H1 (cell line): ENCODE results near the gene DLGAP5. TPM values are rescaled to one million over a fixed set of nuclear protein-coding genes. Genes with fewer than 3 reads are reported as not detected.

Source experiments
- CTCF ChIA-PET: fragments of 300-600 bp; sonication (Branson Sonifier 250); formaldehyde crosslinking; loops from one replicate; lab custom pipeline; 2021; ENCODE audit not compliant: partially characterized antibody; lab: Charles Lee
- POLR2A ChIA-PET: fragments of 300-600 bp; sonication (Branson Sonifier 250); formaldehyde crosslinking; loops from one replicate; lab custom pipeline; 2021; ENCODE audit warnings: inconsistent platforms; ENCODE audit not compliant: partially characterized antibody; lab: Charles Lee
- DNase-seq, 2 experiments: peaks; one replicate each; pipeline versions ENCODE4 v3.0.0 to v3.0.0-alpha.2; 2010 to 2022; ENCODE audit warnings: low spot score in 2 of 2, low read depth in 1 of 2, mixed read lengths in 1 of 2
- FAIRE-seq: peaks from 2 replicates; lab custom pipeline; 2011; peaks lifted over from hg19 to GRCh38; lab: Jason Lieb, UNC
- H2AFZ ChIP-seq: 2 replicates; pipeline ENCODE4 v1.8.1; 2012; ENCODE audit warnings: low read length, inconsistent platforms
- H2AK5ac ChIP-seq: 2 replicates; pipeline ENCODE4 v1.6.1; 2013; ENCODE audit warnings: low read depth, low read length
- H2BK120ac ChIP-seq: replicated peaks from 2 replicates; pipeline ENCODE3; 2013; ENCODE audit warnings: low read depth, low read length, inconsistent platforms
- H2BK12ac ChIP-seq: 2 replicates; pipeline ENCODE4 v1.6.1; 2013; ENCODE audit warnings: low read depth, low read length
- H2BK15ac ChIP-seq: 2 replicates; pipeline ENCODE4 v1.6.1; 2013; ENCODE audit warnings: low read length
- H2BK20ac ChIP-seq: 2 replicates; pipeline ENCODE4 v1.6.1; 2013; ENCODE audit warnings: low read length
- H2BK5ac ChIP-seq: 2 replicates; pipeline ENCODE4 v1.6.1; 2013; ENCODE audit warnings: low read depth, low read length
- H3K14ac ChIP-seq: 2 replicates; pipeline ENCODE4 v1.6.1; 2013; ENCODE audit warnings: inconsistent platforms; ENCODE audit not compliant: insufficient read length
- H3K18ac ChIP-seq: 2 replicates; pipeline ENCODE4 v1.6.1; 2013; ENCODE audit warnings: low read length; ENCODE audit errors: extremely low read depth
- H3K23ac ChIP-seq: 2 replicates; pipeline ENCODE4 v1.6.1; 2013; ENCODE audit warnings: inconsistent platforms; ENCODE audit not compliant: insufficient read length
- H3K23me2 ChIP-seq: 2 replicates; pipeline ENCODE4 v1.6.1; 2013; ENCODE audit warnings: low read depth, low read length
- H3K27ac ChIP-seq: 2 replicates; pipeline ENCODE4 v1.6.1; 2011; ENCODE audit warnings: low read depth, low read length, inconsistent platforms
- H3K27me3 ChIP-seq, 4 experiments: replicated peaks in 1 of 4; 1 replicate in 1 of 4; 2 replicates in 3 of 4; pipeline versions ENCODE4 v1.6.1 to v1.8.1; 2011 to 2013; ENCODE audit warnings: low read length in 3 of 4, mild to moderate bottlenecking in 3 of 4, inconsistent platforms in 2 of 4, mixed read lengths in 2 of 4, moderate library complexity in 1 of 4; ENCODE audit not compliant: control insufficient read depth in 3 of 4, insufficient read depth in 3 of 4; ENCODE audit errors: extremely low read depth in 1 of 4
- H3K36me3 ChIP-seq, 4 experiments: 2 replicates each; pipeline versions ENCODE4 v1.6.1 to v1.8.1; 2011 to 2013; ENCODE audit warnings: mild to moderate bottlenecking in 4 of 4, low read length in 3 of 4, moderate library complexity in 2 of 4, control low read depth in 1 of 4, inconsistent platforms in 1 of 4; ENCODE audit not compliant: insufficient read depth in 4 of 4, control insufficient read depth in 2 of 4
- H3K4ac ChIP-seq: replicated peaks from 2 replicates; pipeline ENCODE3; 2013; ENCODE audit warnings: low read length, low read depth, mixed read lengths, inconsistent platforms; ENCODE audit not compliant: insufficient read length
- H3K4me1 ChIP-seq, 4 experiments: replicated peaks in 1 of 4; 1 replicate in 1 of 4; 2 replicates in 3 of 4; pipeline versions ENCODE4 v1.6.1 to v1.8.1; 2011 to 2013; ENCODE audit warnings: low read length in 3 of 4, inconsistent platforms in 2 of 4, mixed read lengths in 1 of 4; ENCODE audit not compliant: insufficient read depth in 4 of 4, control insufficient read depth in 3 of 4
- H3K4me2 ChIP-seq, 2 experiments: 2 replicates each; pipeline versions ENCODE4 v1.6.1 to v1.8.1; 2011 to 2013; ENCODE audit warnings: low read depth in 2 of 2, low read length in 2 of 2, control low read depth in 1 of 2, inconsistent platforms in 1 of 2, mild to moderate bottlenecking in 1 of 2; ENCODE audit not compliant: insufficient read depth in 1 of 2
- H3K4me3 ChIP-seq, 4 experiments: fragments of 200-600, 300-600 bp in 1 of 4; sonication (generic), shearing (Covaris generic), sonication (Bioruptor Twin) in 1 of 4; 2 replicates each; pipeline versions ENCODE4 v1.5.1 to v1.8.1; 2011 to 2016; ENCODE audit warnings: low read length in 4 of 4, low read depth in 3 of 4, control low read depth in 2 of 4, inconsistent platforms in 2 of 4, mild to moderate bottlenecking in 2 of 4, mixed read lengths in 1 of 4, moderate library complexity in 1 of 4; ENCODE audit not compliant: insufficient read depth in 2 of 4; ENCODE audit errors: extremely low read depth in 1 of 4
- H3K56ac ChIP-seq: replicated peaks from 2 replicates; pipeline ENCODE3; 2013; ENCODE audit warnings: low read depth, mild to moderate bottlenecking, mixed read lengths, low read length, inconsistent platforms; ENCODE audit not compliant: insufficient read length
- H3K79me1 ChIP-seq: 2 replicates; pipeline ENCODE4 v1.6.1; 2013; ENCODE audit warnings: low read depth, low read length, control low read depth
- H3K79me2 ChIP-seq, 2 experiments: 2 replicates each; pipeline versions ENCODE4 v1.6.1 to v1.8.1; 2012 to 2013; ENCODE audit warnings: low read length in 2 of 2, mild to moderate bottlenecking in 2 of 2, inconsistent platforms in 1 of 2; ENCODE audit not compliant: insufficient read depth in 2 of 2, control insufficient read depth in 1 of 2
- H3K9ac ChIP-seq, 4 experiments: replicated peaks in 1 of 4; 1 replicate in 1 of 4; 2 replicates in 3 of 4; pipeline versions ENCODE4 v1.6.1 to v1.8.1; 2011 to 2013; ENCODE audit warnings: low read depth in 3 of 4, low read length in 3 of 4, control low read depth in 2 of 4, mild to moderate bottlenecking in 2 of 4, moderate library complexity in 2 of 4, inconsistent platforms in 1 of 4; ENCODE audit errors: extremely low read depth in 1 of 4
- H3K9me3 ChIP-seq, 2 experiments: 2 replicates each; pipeline versions ENCODE4 v1.6.1 to v1.8.1; 2012 to 2013; ENCODE audit warnings: mild to moderate bottlenecking in 2 of 2, moderate library complexity in 2 of 2, control low read depth in 1 of 2, inconsistent platforms in 1 of 2, low read depth in 1 of 2, low read length in 1 of 2, mixed read lengths in 1 of 2; ENCODE audit not compliant: insufficient read depth in 2 of 2
- H4K20me1 ChIP-seq, 2 experiments: replicated peaks in 1 of 2; 2 replicates each; pipeline versions ENCODE3 to v1.8.1; 2011 to 2013; ENCODE audit warnings: inconsistent platforms in 2 of 2, low read length in 2 of 2, mild to moderate bottlenecking in 1 of 2; ENCODE audit not compliant: insufficient read depth in 2 of 2, control insufficient read depth in 1 of 2
- H4K5ac ChIP-seq: 2 replicates; pipeline ENCODE4 v1.6.1; 2013; ENCODE audit warnings: low read length, low read depth, mixed read lengths, inconsistent platforms; ENCODE audit not compliant: insufficient read length
- H4K8ac ChIP-seq: 2 replicates; pipeline ENCODE4 v1.8.0; 2013; ENCODE audit warnings: mild to moderate bottlenecking, moderate library complexity, low read length, inconsistent platforms; ENCODE audit not compliant: insufficient read depth; ENCODE audit errors: extremely low read depth
- H4K91ac ChIP-seq: replicated peaks from 2 replicates; pipeline ENCODE3; 2013; ENCODE audit warnings: low read length, mixed read lengths, inconsistent platforms; ENCODE audit not compliant: insufficient read length
- BACH1 ChIP-seq: IDR thresholded peaks from 2 replicates; pipeline ENCODE4 v1.6.1; 2012; ENCODE audit warnings: low read length, improper control_type of control experiment
- CTCF ChIP-seq, 3 experiments: IDR thresholded peaks; 1 replicate in 2 of 3; 2 replicates in 1 of 3; pipeline versions ENCODE4 v1.5.1 to v1.6.1; 2011; ENCODE audit warnings: low read length in 3 of 3, mild to moderate bottlenecking in 3 of 3, inconsistent platforms in 2 of 3, low read depth in 1 of 3, moderate library complexity in 1 of 3; ENCODE audit not compliant: insufficient read depth in 1 of 3; ENCODE audit errors: control extremely low read depth in 1 of 3
- HDAC2 ChIP-seq, 2 experiments: fragments of 300-600 bp in 1 of 2; sonication (generic) in 1 of 2; IDR thresholded peaks; 2 replicates each; pipeline ENCODE4 v1.6.1; 2011 to 2012; ENCODE audit warnings: low read depth in 2 of 2, low read length in 2 of 2, mild to moderate bottlenecking in 2 of 2, moderate library complexity in 2 of 2, borderline replicate concordance in 1 of 2, inconsistent platforms in 1 of 2
- JUND ChIP-seq: IDR thresholded peaks from 2 replicates; pipeline ENCODE4 v1.6.1; 2011; ENCODE audit warnings: mild to moderate bottlenecking, improper control_type of control experiment, low read length
- POLR2AphosphoS5 ChIP-seq: IDR thresholded peaks from 2 replicates; pipeline ENCODE4 v1.6.1; 2011; ENCODE audit warnings: low read depth, low read length
- RFX5 ChIP-seq: IDR thresholded peaks from 2 replicates; pipeline ENCODE4 v1.6.1; 2011; ENCODE audit warnings: low read depth, low read length, improper control_type of control experiment, borderline replicate concordance
- RXRA ChIP-seq: IDR thresholded peaks from 2 replicates; pipeline ENCODE4 v1.6.1; 2011; ENCODE audit warnings: low read depth, mild to moderate bottlenecking, low read length, moderate library complexity; ENCODE audit not compliant: insufficient read depth
- TBP ChIP-seq: IDR thresholded peaks from 2 replicates; pipeline ENCODE4 v1.6.1; 2011; ENCODE audit warnings: low read depth, low read length, improper control_type of control experiment
- TCF12 ChIP-seq: IDR thresholded peaks from 2 replicates; pipeline ENCODE4 v1.6.1; 2011; ENCODE audit warnings: low read depth, mild to moderate bottlenecking, low read length
- WGBS, 2 experiments: shearing (Covaris generic) in 1 of 2; methylation state at CpG; one replicate each; pipeline versions ENCODE4 v1.1.6 to v1.1.7; 2013 to 2015; ENCODE audit warnings: low lambda C conversion rate in 2 of 2, mixed read lengths in 2 of 2, inconsistent platforms in 1 of 2, low coverage in 1 of 2, missing lambda C conversion rate in 1 of 2; ENCODE audit not compliant: insufficient replicate concordance in 2 of 2, insufficient coverage in 1 of 2, insufficient read length in 1 of 2; ENCODE audit errors: extremely low coverage in 1 of 2, missing lambda C conversion rate in 1 of 2; 5-methylcytosine and 5-hydroxymethylcytosine counted together
- polyA plus RNA-seq, 7 experiments: library from polyadenylated mRNA; depleted of rRNA in 3 of 7; stranded (reverse) in 5 of 7; unstranded in 2 of 7; fragments of >200 nt in 5 of 7; fragments of 200-250 nt in 2 of 7; gene quantifications; 1 replicate in 5 of 7; 2 replicates in 1 of 7; 4 replicates in 1 of 7; pipeline versions ENCODE4 v1.2.1 to v1.2.3, GENCODE V29; 2011 to 2013; ENCODE audit warnings: missing spikeins in 2 of 7, mixed read lengths in 2 of 7
- total RNA-seq: library from RNA; stranded (reverse); fragmentation: NEBNext Ultra II Directional; extraction: Animal tissue kit (Norgen Biotek cat#: 25700); gene quantifications from 2 replicates; pipeline ENCODE4 v1.2.1, GENCODE V29; 2021

The DLGAP5 gene
- total and polyA plus RNA-seq, 2 of the 8 experiments (the other 6 are each of a cell fraction or from before 2014, with no cell fraction given), result 16.9 to 155 TPM

DNA sequence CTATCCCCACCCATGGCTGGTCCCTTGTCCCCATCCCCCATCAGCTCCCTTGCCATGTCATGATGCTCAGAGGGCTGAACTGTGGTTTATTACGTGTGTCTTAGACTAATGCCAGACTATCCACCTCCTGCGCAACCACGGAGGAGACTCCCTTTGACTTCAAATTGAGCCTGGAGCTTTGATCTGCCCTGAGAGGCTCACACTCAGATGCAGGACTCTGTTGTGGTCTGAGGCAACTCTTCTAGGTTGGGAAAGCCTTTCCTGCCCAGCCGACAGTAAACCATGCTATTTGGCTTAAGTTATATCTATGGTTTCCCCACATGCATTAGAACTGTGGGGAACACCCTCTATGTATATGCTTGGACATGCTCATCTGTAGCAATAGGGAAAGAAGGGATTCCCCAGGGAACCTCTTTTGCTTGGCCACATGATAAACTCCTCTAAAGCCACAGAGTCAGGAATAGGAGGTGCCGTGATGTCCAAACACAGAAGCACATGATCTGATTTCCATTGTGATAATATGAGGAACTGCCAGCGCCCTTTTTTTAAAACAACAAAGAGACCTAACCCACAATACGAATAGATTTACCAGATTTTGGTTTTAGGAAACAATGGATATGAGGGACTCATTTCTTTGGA, 73.5 kb downstream of the DLGAP5 start:
- CTCF ChIA-PET, result interaction anchor here (0.8 to 3.8 kb wide), 4 partner anchors 8 to 21 kb away, joined by 3 to 16 read pairs (median 3); no protein-coding TSS in a partner anchor
- H3K9ac ChIP-seq, result no peak overlapping the region
- TF ChIP-seq POLR2AphosphoS5 (no peak), CTCF (IDR thresholded peaks at IDR 0.05; ENCODE audit: control extremely low read depth in 1 of 3, insufficient read depth in 1 of 3, low read depth in 1 of 3, low read length in 3 of 3) (no peak), HDAC2 (IDR thresholded peaks at IDR 0.05; ENCODE audit: borderline replicate concordance in 1 of 2, low read depth in 2 of 2, low read length in 2 of 2) (no peak), JUND (no peak), RFX5 (no peak), TCF12 (no peak), RXRA (no peak), TBP (no peak), BACH1 (no peak)

More for the DNA sequence above, 73.5 kb downstream of the DLGAP5 start:
- H2BK5ac ChIP-seq, result no peak overlapping the region
- H2AFZ ChIP-seq, result no peak overlapping the region
- no peaks in the 10 kb centered on the region; the same call in 1 of the 2 replicates for H3K23me2 ChIP-seq
- POLR2A ChIA-PET, result interaction anchor here (1.0 to 1.5 kb wide), 4 partner anchors 12 to 57 kb away, joined by 3 to 4 read pairs (median 4); no protein-coding TSS in a partner anchor
- H2AK5ac ChIP-seq, result no peak overlapping the region
- H3K4me2 ChIP-seq, result no peak overlapping the region
- H3K36me3 ChIP-seq, result no peaks in the 10 kb centered on the region
- no peak overlapping the region for H4K91ac ChIP-seq
- no peak overlapping the region for H4K5ac ChIP-seq
- H2BK12ac ChIP-seq, result 0 out of 2 replicates have a peak overlapping the region, but pooled peaks have one; percentile 17
- no peak overlapping the region; the same call in 1 of the 2 replicates for H4K8ac ChIP-seq
- H3K4me3 ChIP-seq, result no peak overlapping the region
- DNase-seq (no peak), FAIRE-seq (no peak)
- H3K23ac ChIP-seq, result no peak overlapping the region
- no peak overlapping the region for H2BK20ac ChIP-seq
- H3K27ac ChIP-seq, result no peak overlapping the region
- H3K18ac ChIP-seq, result no peak overlapping the region
- no peak overlapping the region for H2BK15ac ChIP-seq
- no peaks in the 10 kb centered on the region; a peak in 1 of 7 replicates for H3K27me3 ChIP-seq
- H3K9me3 ChIP-seq, result no peaks in the 10 kb centered on the region
- no peaks in the 10 kb centered on the region for H3K79me2 ChIP-seq
- no peak overlapping the region for H3K56ac ChIP-seq
- no peaks in the 10 kb centered on the region for H3K79me1 ChIP-seq
- H3K4ac ChIP-seq, result no peak overlapping the region
- H3K4me1 ChIP-seq, result peaks cover 0 to 3% (median 1%) of the 10 kb centered on the region in 4 experiments; a peak in 3 of 7 replicates
- H3K14ac ChIP-seq, result no peak overlapping the region
- no peaks in the 10 kb centered on the region for H4K20me1 ChIP-seq
- 89% methylated on average over 7 of the region's 7 CpGs; no CpG with 5 or more reads in 1 of the 2 experiments for WGBS, 2 experiments
- H2BK120ac ChIP-seq, result no peak overlapping the region
